ENCODE results near the gene GPC6.

Gene GPC6

GRCh38 chr13:94323764-94324758 lies 1097.5 kb downstream of the GPC6 start:
- Histone ChIP-seq H3K4me3 (replicated peaks; ENCODE audit: insufficient read depth, low read length) (no peak overlapping the region), H3K27ac (replicated peaks) (no peak overlapping the region), H3K27me3 (ENCODE audit: insufficient read depth, poor library complexity, severe bottlenecking) (peaks cover 5% of the 10 kb centered on the region)
- DNase-seq (ENCODE audit: low read depth in 1 of 2, low spot score in 1 of 2) = no peak
- TF ChIP-seq GABPA (IDR thresholded peaks at IDR 0.05; ENCODE audit: low read depth) = no peak
- TF ChIP-seq CTCF (IDR thresholded peaks at IDR 0.05; ENCODE audit: insufficient read depth, low read length) = no peak
- no peak for TF ChIP-seq SPI1 (IDR thresholded peaks at IDR 0.05; ENCODE audit: borderline replicate concordance, low read depth)
- TF ChIP-seq REST (IDR thresholded peaks at IDR 0.05; ENCODE audit: insufficient replicate concordance, low read depth) = no peak
- TF ChIP-seq POLR2AphosphoS5 (IDR thresholded peaks at IDR 0.05; ENCODE audit: low read depth) = no peak

DNA sequence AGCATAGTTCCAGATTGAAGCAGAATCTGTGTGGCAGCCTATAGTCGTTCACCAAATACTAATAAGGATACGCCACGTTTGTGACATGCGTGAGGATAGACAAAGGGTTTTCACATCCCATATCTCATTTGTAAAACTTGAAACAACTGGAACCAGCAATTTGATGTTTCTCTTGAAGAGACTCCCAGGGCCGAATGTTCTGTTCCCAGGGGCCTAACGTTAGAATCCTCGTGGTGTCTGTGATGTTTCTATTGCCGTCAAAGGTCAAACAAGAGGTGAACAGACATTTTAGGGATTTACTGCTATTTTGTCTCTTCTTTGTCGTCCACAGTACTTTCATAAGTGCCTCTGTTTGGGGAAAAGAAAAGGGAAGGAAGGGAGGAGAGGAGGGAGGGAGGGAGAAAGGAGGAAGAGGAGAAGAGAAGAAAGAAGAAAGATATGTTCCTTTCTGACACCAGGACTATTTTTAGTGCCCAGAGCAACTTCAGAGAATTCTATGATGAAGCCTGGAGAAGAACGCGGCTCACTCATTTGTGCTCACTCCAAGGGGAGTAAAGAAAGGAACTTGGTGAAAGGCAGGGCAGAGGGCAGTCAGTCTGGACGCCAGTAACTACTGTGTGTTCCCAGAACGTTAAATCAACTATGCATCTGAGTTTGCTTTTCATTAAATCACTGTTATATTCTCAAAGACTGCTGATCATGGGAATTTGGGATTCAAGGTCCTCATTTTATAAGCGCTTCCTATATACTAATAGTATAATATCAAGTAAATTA lies 1098.3 kb downstream of the GPC6 start:
- no peaks in the 10 kb centered on the region for H3K27me3 ChIP-seq (ENCODE audit: insufficient read depth, poor library complexity, severe bottlenecking)
- H3K27ac ChIP-seq (replicated peaks) = no peak overlapping the region
- no peak overlapping the region for H3K4me3 ChIP-seq (replicated peaks; ENCODE audit: insufficient read depth, low read length)
- TF ChIP-seq CTCF (IDR thresholded peaks at IDR 0.05; ENCODE audit: insufficient read depth, low read length) (no peak), GABPA (IDR thresholded peaks at IDR 0.05; ENCODE audit: low read depth) (no peak), REST (IDR thresholded peaks at IDR 0.05; ENCODE audit: insufficient replicate concordance, low read depth) (no peak), POLR2AphosphoS5 (IDR thresholded peaks at IDR 0.05; ENCODE audit: low read depth) (no peak)
- no peak for DNase-seq (ENCODE audit: low read depth in 1 of 2, low spot score in 1 of 2)

DNA sequence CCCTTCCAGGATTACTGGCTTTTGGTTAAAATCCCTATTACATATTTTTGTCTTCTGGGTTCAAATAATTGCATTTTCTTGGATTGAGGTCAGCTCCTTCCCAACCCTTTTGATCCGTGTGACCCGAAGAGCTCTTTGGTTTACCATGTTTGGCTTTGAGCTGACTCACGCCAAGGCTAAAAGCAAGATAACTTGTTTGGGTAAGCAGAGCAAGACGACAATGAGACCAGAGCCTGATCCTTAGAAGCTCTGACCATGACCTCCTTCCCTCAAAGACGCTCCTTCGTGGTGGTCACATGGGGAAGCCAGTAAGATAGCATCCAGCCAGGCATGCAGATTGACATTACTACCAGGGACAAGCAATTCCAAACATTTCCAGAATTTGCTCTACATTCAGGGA lies 1099.0 kb downstream of the GPC6 start:
- Histone ChIP-seq H3K27ac (replicated peaks) (no peak overlapping the region), H3K4me3 (replicated peaks; ENCODE audit: insufficient read depth, low read length) (no peak overlapping the region), H3K27me3 (ENCODE audit: insufficient read depth, poor library complexity, severe bottlenecking) (peaks cover 1% of the 10 kb centered on the region)
- TF ChIP-seq GABPA (IDR thresholded peaks at IDR 0.05; ENCODE audit: low read depth) = no peak
- TF ChIP-seq REST (IDR thresholded peaks at IDR 0.05; ENCODE audit: insufficient replicate concordance, low read depth) = no peak
- TF ChIP-seq POLR2AphosphoS5 (IDR thresholded peaks at IDR 0.05; ENCODE audit: low read depth) = no peak
- TF ChIP-seq CTCF (IDR thresholded peaks at IDR 0.05; ENCODE audit: insufficient read depth, low read length) = no peak
- no peak for TF ChIP-seq SPI1 (IDR thresholded peaks at IDR 0.05; ENCODE audit: borderline replicate concordance, low read depth)
- DNase-seq (ENCODE audit: low read depth in 1 of 2, low spot score in 1 of 2) = no peak

Data from HL-60 (cell line).